SH-SY5Y (cell line): Measurements from ENCODE around the gene NCKAP5.

ENCODE experiments used
- GATA2 ChIP-seq: IDR thresholded peaks from 2 replicates; pipeline ENCODE4 v1.6.1; 2011; ENCODE audit warnings: mild to moderate bottlenecking, low read depth, low read length
- GATA3 ChIP-seq: IDR thresholded peaks from 2 replicates; pipeline ENCODE4 v1.6.1; 2011; ENCODE audit warnings: low read depth, mild to moderate bottlenecking, low read length, moderate library complexity

GRCh38 chr2:132623096-132623839, 945.0 kb downstream of the NCKAP5 start:
- TF ChIP-seq GATA2 (no peak), GATA3 (no peak)
